SK-N-SH (cell line): ENCODE measurements around the gene PTPN18.

Experiments
- NRF1 ChIP-seq: IDR thresholded peaks from 2 replicates; pipeline ENCODE4 v1.6.1; 2012; ENCODE audit warnings: low read depth, mild to moderate bottlenecking, low read length
- RFX5 ChIP-seq: IDR thresholded peaks from 2 replicates; pipeline ENCODE4 v1.6.1; 2012; ENCODE audit warnings: mild to moderate bottlenecking, improper control_type of control experiment, low read length
- SIN3A ChIP-seq: IDR thresholded peaks from 2 replicates; pipeline ENCODE4 v1.6.1; 2012; ENCODE audit warnings: low read depth, mild to moderate bottlenecking, low read length, moderate library complexity, borderline replicate concordance
- TF ChIP-seq, protein P1 (sequence below): fragments of 150-350 bp; IDR thresholded peaks from 2 replicates; pipeline ENCODE4 v1.6.1; 2017; ENCODE audit warnings: antibody characterized with exemption, low read length, low read depth, borderline replicate concordance

DNA sequence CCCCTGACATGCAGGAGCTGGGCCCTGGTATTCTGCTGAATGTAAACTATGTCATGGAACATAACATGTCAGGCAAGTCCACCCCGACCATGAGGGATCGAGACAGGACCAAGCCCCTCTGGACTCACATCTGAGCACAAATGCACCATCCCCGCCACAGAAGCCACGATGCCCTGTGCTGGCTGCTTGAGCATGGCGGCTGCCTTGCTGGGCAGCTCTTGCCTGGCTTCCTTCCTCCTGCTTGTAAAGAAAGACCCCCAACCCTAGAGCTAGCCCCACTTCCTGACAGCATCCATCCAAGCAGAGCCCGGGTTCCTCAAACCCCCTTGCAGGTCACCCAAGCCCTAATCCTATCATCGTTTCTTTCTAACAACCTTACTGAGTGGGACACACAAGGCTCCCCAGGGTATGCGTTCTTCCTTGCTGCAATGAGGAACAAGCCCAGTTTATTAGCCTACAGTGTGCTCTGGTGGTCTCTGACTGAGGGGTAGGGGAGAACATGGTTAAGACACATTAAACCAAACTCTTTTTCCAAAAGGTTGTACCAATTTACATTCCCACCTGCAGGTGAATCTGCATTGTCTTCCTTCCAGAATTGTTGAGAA lies 26.6 kb downstream of the PTPN18 start:
- TF ChIP-seq RFX5 = no peak
- TF ChIP-seq NRF1 = no peak
- no peak for TF ChIP-seq SIN3A
- TF ChIP-seq, protein P1, sequence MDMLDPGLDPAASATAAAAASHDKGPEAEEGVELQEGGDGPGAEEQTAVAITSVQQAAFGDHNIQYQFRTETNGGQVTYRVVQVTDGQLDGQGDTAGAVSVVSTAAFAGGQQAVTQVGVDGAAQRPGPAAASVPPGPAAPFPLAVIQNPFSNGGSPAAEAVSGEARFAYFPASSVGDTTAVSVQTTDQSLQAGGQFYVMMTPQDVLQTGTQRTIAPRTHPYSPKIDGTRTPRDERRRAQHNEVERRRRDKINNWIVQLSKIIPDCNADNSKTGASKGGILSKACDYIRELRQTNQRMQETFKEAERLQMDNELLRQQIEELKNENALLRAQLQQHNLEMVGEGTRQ = no peak
